Thymus (tissue), 11 donors: ENCODE data around the gene PLPP3. TPM values are rescaled to one million over a fixed set of nuclear protein-coding genes. Genes with fewer than 3 reads are reported as not detected.

Experiments
- DNase-seq, 9 donors: peaks; one replicate each; pipeline ENCODE4 v3.0.0-alpha.2; 2013; ENCODE audit warnings: low spot score in 9 of 9, low read depth in 6 of 9, missing footprints in 1 of 9
- H3K27ac ChIP-seq, 2 donors: one replicate each; pipeline ENCODE4 v1.5.1; 2013; ENCODE audit warnings: control low read depth in 1 of 2, low read depth in 1 of 2, low read length in 1 of 2, mild to moderate bottlenecking in 1 of 2, moderate library complexity in 1 of 2
- H3K27me3 ChIP-seq, 2 donors: one replicate each; pipeline ENCODE4 v1.5.1; 2013; ENCODE audit warnings: low read length in 1 of 2; ENCODE audit not compliant: control insufficient read depth in 2 of 2, insufficient read depth in 1 of 2
- H3K36me3 ChIP-seq, 2 donors: one replicate each; pipeline ENCODE4 v1.5.1; 2013; ENCODE audit warnings: low read length in 1 of 2, mild to moderate bottlenecking in 1 of 2, moderate library complexity in 1 of 2; ENCODE audit not compliant: control insufficient read depth in 2 of 2, insufficient read depth in 2 of 2
- H3K4me1 ChIP-seq, 2 donors: one replicate each; pipeline ENCODE4 v1.5.1; 2013; ENCODE audit warnings: low read length in 2 of 2; ENCODE audit not compliant: control insufficient read depth in 2 of 2, insufficient read depth in 2 of 2
- H3K4me3 ChIP-seq, 2 donors: one replicate each; pipeline ENCODE4 v1.5.1; 2013; ENCODE audit warnings: low read length in 2 of 2, control low read depth in 1 of 2, mild to moderate bottlenecking in 1 of 2
- H3K9me3 ChIP-seq, 2 donors: one replicate each; pipeline ENCODE4 v1.5.1; 2013; ENCODE audit warnings: low read length in 1 of 2, mild to moderate bottlenecking in 1 of 2; ENCODE audit not compliant: control insufficient read depth in 2 of 2, insufficient read depth in 1 of 2
- WGBS: extraction: QIAGEN DNeasy Blood & Tissue Kit; methylation state at CpG from one replicate; pipeline ENCODE4 v1.1.7; 2013; 5-methylcytosine and 5-hydroxymethylcytosine counted together
- polyA plus RNA-seq: library from polyadenylated mRNA; stranded (reverse); fragments of 200-250 nt; gene quantifications from one replicate; pipeline ENCODE4 v1.2.3, GENCODE V29; 2013
- total RNA-seq: library from RNA; stranded (reverse); fragments of 120-200 nt; gene quantifications from one replicate; pipeline ENCODE4 v1.2.4, GENCODE V29; 2013
- donor health status: healthy.

PLPP3 gene
- total and polyA plus RNA-seq, 2 donors, result 30.8 to 31.3 TPM

- no peak overlapping the region for H3K4me3 ChIP-seq
- no peaks in the 10 kb centered on the region for H3K9me3 ChIP-seq
- H3K27ac ChIP-seq, result no peak overlapping the region
- WGBS, result 83% methylated on average over 4 of the region's 4 CpGs
- no peak for DNase-seq
- peaks cover 0 to 13% of the 10 kb centered on the region in 2 donors for H3K4me1 ChIP-seq
- no peaks in the 10 kb centered on the region for H3K36me3 ChIP-seq
- no peaks in the 10 kb centered on the region for H3K27me3 ChIP-seq
Observed at GRCh38 chr1:56450004-56450666, 129.2 kb downstream of the PLPP3 start.

- DNase-seq, result no peak
- Histone ChIP-seq H3K36me3 (no peaks in the 10 kb centered on the region), H3K27me3 (no peaks in the 10 kb centered on the region), H3K27ac (no peak overlapping the region), H3K4me1 (peaks cover 0 to 13% of the 10 kb centered on the region in 2 donors), H3K4me3 (no peak overlapping the region), H3K9me3 (no peaks in the 10 kb centered on the region)
- 93% methylated on average over 12 of the region's 12 CpGs for WGBS
Observed at GRCh38 chr1:56448529-56449300, 130.6 kb downstream of the PLPP3 start.

- no peak overlapping the region for H3K27ac ChIP-seq
- H3K27me3 ChIP-seq, result no peaks in the 10 kb centered on the region
- no peaks in the 10 kb centered on the region for H3K9me3 ChIP-seq
- no peaks in the 10 kb centered on the region for H3K36me3 ChIP-seq
- DNase-seq, result no peak
- WGBS, result 96% methylated on average over 2 of the region's 2 CpGs
- H3K4me1 ChIP-seq, result peaks cover 0 to 13% of the 10 kb centered on the region in 2 donors
- H3K4me3 ChIP-seq, result no peak overlapping the region
Observed at GRCh38 chr1:56447823-56448222, 131.5 kb downstream of the PLPP3 start.

- Histone ChIP-seq H3K4me3 (no peak overlapping the region), H3K9me3 (no peaks in the 10 kb centered on the region), H3K27me3 (no peaks in the 10 kb centered on the region), H3K27ac (no peak overlapping the region), H3K4me1 (peaks cover 0 to 9% of the 10 kb centered on the region in 2 donors), H3K36me3 (no peaks in the 10 kb centered on the region)
- 90% methylated on average over 5 of the region's 5 CpGs for WGBS
- DNase-seq, result no peak
Observed at GRCh38 chr1:56446531-56447098, 132.7 kb downstream of the PLPP3 start.

- no peak overlapping the region for H3K4me3 ChIP-seq
- no peak for DNase-seq
- peaks cover 0 to 5% of the 10 kb centered on the region in 2 donors for H3K4me1 ChIP-seq
- WGBS, result 88% methylated on average over 7 of the region's 7 CpGs
- H3K36me3 ChIP-seq, result no peaks in the 10 kb centered on the region
- no peaks in the 10 kb centered on the region for H3K27me3 ChIP-seq
- H3K9me3 ChIP-seq, result no peaks in the 10 kb centered on the region
- no peak overlapping the region for H3K27ac ChIP-seq
Observed at GRCh38 chr1:56444960-56445646, 134.3 kb downstream of the PLPP3 start.

Other genes with a start within 250 kb of the PLPP3 start
- gene PRKAA2, start 65.8 kb upstream of the PLPP3 start, total RNA-seq, result 1.1 TPM
- gene PRKAA2, start 65.8 kb upstream of the PLPP3 start, polyA plus RNA-seq, result 1.3 TPM
- 4.7 TPM for gene FYB2, start 239.8 kb upstream of the PLPP3 start, total RNA-seq
- gene FYB2, start 239.8 kb upstream of the PLPP3 start, polyA plus RNA-seq, result 34.4 TPM